IPS-18c (cell line): ENCODE results near the gene UXT.
"Not testable (repeated sequence)": the region's sequence is repeated elsewhere in the genome, so short reads cannot be mapped to it uniquely, and the experiment has no call there.

ENCODE experiments used
- H3K4me3 ChIP-seq: 2 replicates; pipeline ENCODE4 v1.7.0; 2013; ENCODE audit warnings: low read depth, mild to moderate bottlenecking, low read length, moderate library complexity; ENCODE audit not compliant: insufficient read depth
- H3K9me3 ChIP-seq: one replicate; pipeline ENCODE4 v1.6.1; 2013; ENCODE audit warnings: mild to moderate bottlenecking, low read length, moderate library complexity; ENCODE audit not compliant: control insufficient read depth, insufficient read depth

The UXT gene

GRCh38 chrX:47603125-47603524 is 55.9 kb downstream of the UXT start:
- H3K9me3 ChIP-seq = peaks cover 13% of the 10 kb centered on the region
- H3K4me3 ChIP-seq = not testable (repeated sequence)
